BJ (cell line): ENCODE results near the gene ESYT1. TPM values are rescaled to one million over a fixed set of nuclear protein-coding genes. Genes with fewer than 3 reads are reported as not detected.

Experiments
- CTCF ChIA-PET: fragments of 350-600 bp; formaldehyde crosslinking; extraction: SDS; loops from one replicate; lab custom pipeline; 2021; ENCODE audit warnings: antibody characterized with exemption, inconsistent platforms; lab: Yijun Ruan, JAX
- POLR2A ChIA-PET: fragments of 300-600 bp; sonication (Branson Sonifier 250); formaldehyde crosslinking; extraction: SDS; loops from one replicate; lab custom pipeline; 2021; ENCODE audit warnings: antibody characterized with exemption; lab: Charles Lee
- DNase-seq: peaks from one replicate; pipeline ENCODE4 v3.0.0-alpha.2; 2011; ENCODE audit warnings: low read depth
- H3K27me3 ChIP-seq: 2 replicates; pipeline ENCODE4 v1.6.0; 2011; ENCODE audit warnings: low read length; ENCODE audit not compliant: control insufficient read depth, insufficient read depth
- H3K36me3 ChIP-seq: 2 replicates; pipeline ENCODE4 v1.5.1; 2011; ENCODE audit warnings: low read length; ENCODE audit not compliant: control insufficient read depth, insufficient read depth
- H3K4me3 ChIP-seq: 2 replicates; pipeline ENCODE4 v1.5.1; 2011; ENCODE audit warnings: low read depth, mild to moderate bottlenecking, control low read depth, low read length
- polyA plus RNA-seq: library from polyadenylated mRNA; depleted of rRNA; stranded (reverse); fragments of >200 nt; gene quantifications from 2 replicates; pipeline ENCODE4 v1.2.3, GENCODE V29; 2011
- TF ChIP-seq, protein P1 (sequence below): IDR thresholded peaks from 2 replicates; pipeline ENCODE4 v1.5.1; 2011; ENCODE audit warnings: low read depth, mild to moderate bottlenecking, control low read depth, inconsistent platforms, low read length, moderate library complexity; ENCODE audit not compliant: insufficient read depth

ESYT1 gene
- polyA plus RNA-seq, 1 experiment = 264 TPM

DNA sequence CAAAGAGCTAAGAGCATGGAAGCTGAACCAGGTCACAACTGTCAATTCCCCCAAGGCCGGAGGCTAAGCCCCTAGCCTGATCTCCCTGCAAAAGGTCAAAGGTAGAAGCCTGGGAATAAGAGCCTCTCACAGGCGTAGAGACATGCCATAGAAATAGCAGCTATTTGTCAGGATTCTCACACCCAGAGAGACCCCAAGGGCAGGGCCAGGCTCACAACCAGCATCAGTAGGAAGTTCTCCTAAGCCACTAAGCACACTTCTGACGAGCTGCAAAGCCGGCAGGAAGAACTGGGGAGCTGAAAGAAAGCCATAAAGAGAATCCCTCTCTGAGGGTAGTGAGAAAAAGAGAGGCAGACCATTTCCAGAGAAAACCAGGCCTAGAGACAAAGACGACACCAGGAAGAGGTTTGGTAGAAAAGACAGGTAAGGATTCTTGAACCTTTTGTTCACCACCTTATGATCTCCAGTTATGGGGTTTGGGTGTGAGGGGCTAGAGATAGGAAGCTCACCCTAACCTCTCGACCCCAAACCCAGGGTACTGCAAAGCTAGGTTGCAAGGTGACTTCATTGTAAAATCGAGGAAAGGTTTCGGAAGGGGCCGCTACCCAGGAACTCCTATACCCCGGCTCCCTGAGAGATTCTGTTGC lies 60.2 kb downstream of the ESYT1 start:
- TF ChIP-seq, protein P1, sequence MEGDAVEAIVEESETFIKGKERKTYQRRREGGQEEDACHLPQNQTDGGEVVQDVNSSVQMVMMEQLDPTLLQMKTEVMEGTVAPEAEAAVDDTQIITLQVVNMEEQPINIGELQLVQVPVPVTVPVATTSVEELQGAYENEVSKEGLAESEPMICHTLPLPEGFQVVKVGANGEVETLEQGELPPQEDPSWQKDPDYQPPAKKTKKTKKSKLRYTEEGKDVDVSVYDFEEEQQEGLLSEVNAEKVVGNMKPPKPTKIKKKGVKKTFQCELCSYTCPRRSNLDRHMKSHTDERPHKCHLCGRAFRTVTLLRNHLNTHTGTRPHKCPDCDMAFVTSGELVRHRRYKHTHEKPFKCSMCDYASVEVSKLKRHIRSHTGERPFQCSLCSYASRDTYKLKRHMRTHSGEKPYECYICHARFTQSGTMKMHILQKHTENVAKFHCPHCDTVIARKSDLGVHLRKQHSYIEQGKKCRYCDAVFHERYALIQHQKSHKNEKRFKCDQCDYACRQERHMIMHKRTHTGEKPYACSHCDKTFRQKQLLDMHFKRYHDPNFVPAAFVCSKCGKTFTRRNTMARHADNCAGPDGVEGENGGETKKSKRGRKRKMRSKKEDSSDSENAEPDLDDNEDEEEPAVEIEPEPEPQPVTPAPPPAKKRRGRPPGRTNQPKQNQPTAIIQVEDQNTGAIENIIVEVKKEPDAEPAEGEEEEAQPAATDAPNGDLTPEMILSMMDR = no peak
- no peak for DNase-seq
- POLR2A ChIA-PET = interaction anchor here (0.6 to 2.2 kb wide), 4 partner anchors 30 to 114 kb away, joined by 3 to 10 read pairs (median 5); partner anchors contain the start of genes MYL6 and RNF41
- H3K4me3 ChIP-seq = peak overlapping the region; percentile 71
- peaks cover 10% of the 10 kb centered on the region for H3K36me3 ChIP-seq
- CTCF ChIA-PET = interaction anchor here (0.9 to 9.8 kb wide), 18 partner anchors 7 to 450 kb away, joined by 3 to 134 read pairs (median 7); partner anchors contain the start of genes ESYT1, MYL6, RNF41 and SPRYD4
- H3K27me3 ChIP-seq = no peaks in the 10 kb centered on the region

DNA sequence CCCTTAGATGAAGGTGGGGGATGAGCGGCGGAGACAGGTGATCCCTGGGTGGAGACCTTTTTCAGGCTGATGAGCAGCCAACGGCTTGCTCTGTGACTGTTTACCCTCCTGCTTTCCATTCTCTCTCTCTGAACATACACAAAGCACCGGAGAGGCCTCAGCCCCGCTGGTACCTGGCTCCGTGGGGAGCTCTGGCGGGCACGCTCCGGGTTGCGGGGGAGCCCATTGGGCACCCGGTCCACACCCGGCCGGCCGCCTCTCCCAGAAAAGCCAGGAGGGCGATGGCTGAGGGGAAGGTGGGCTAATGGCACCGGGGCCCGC lies 60.7 kb downstream of the ESYT1 start:
- CTCF ChIA-PET = interaction anchor here (0.7 to 9.8 kb wide), 27 partner anchors 8 to 450 kb away, joined by 3 to 134 read pairs (median 7); partner anchors contain the start of genes ERBB3, ESYT1, MYL6 and RNF41

DNA sequence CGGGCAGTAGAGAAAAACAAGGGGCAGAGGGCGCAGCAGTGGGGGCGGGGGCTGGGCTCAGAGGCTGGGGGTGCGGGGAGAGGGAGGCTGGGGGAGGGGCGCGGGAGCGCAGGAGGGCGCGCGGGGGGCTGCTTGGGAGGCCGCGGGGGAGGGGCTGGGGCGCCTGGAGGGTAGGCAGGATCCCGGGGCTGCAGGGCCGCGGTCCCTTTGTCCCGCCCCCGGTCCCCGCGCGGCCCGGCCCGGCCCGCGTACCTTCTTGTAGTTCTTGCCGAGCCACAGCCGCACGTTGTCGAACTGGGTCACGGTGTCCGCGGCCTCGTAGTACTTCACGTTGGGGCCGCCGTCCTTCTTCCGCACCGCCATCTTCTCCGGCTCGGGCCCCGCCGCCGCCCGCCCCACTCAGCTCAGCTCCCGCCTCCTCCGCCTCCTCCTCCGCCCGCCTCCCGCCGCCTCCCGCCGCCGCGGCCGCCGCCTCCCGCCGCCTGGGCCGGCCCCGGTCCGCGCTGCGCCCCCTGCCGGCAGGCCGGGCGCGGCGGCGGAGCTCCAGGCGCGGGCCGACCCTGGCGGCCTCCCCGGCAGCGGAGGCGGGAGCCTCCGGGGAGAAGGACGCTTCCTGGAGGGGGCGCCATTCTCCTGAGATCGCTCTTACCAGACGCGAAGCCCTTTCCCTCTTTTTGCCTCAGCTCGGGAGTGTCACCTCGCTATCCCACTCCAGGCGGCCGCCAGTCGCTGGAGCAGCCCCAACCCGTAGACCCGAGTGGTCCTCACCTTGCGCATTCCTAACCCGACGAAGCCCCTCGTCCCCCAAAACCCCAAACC lies 61.2 kb downstream of the ESYT1 start, which contains the start of gene SMARCC2:
TSS of gene SMARCC2 (minus strand) at position 385 of the 819 bp plus-strand sequence. CDS start at position 363, 22 bp downstream.
- ChIA-PET POLR2A (interaction anchor here (0.6 to 2.2 kb wide), 4 partner anchors 31 to 41 kb away, joined by 3 to 10 read pairs (median 4); partner anchors contain the start of genes MYL6 and RNF41), CTCF (interaction anchor here (0.5 to 9.8 kb wide), 54 partner anchors 8 to 1296 kb away, joined by 3 to 134 read pairs (median 4); partner anchors contain the start of genes ANKRD52, CNPY2, COQ10A and ERBB3)
- Histone ChIP-seq H3K4me3 (peak within 1 kb of the TSS; percentile 71), H3K36me3 (peaks cover 7% of the 10 kb centered on the region), H3K27me3 (no peaks in the 10 kb centered on the region)
- no peak for DNase-seq
- TF ChIP-seq, protein P1 = peak; percentile 67

More for the DNA sequence above, 60.7 kb downstream of the ESYT1 start:
- H3K27me3 ChIP-seq = no peaks in the 10 kb centered on the region
- H3K36me3 ChIP-seq = peaks cover 10% of the 10 kb centered on the region
- TF ChIP-seq, protein P1 = no peak
- peak overlapping the region; percentile 71 for H3K4me3 ChIP-seq
- DNase-seq = no peak
- POLR2A ChIA-PET = interaction anchor here (0.6 to 2.2 kb wide), 3 partner anchors 30 to 69 kb away, joined by 4 to 10 read pairs (median 6); partner anchors contain the start of genes MYL6 and RNF41

DNA sequence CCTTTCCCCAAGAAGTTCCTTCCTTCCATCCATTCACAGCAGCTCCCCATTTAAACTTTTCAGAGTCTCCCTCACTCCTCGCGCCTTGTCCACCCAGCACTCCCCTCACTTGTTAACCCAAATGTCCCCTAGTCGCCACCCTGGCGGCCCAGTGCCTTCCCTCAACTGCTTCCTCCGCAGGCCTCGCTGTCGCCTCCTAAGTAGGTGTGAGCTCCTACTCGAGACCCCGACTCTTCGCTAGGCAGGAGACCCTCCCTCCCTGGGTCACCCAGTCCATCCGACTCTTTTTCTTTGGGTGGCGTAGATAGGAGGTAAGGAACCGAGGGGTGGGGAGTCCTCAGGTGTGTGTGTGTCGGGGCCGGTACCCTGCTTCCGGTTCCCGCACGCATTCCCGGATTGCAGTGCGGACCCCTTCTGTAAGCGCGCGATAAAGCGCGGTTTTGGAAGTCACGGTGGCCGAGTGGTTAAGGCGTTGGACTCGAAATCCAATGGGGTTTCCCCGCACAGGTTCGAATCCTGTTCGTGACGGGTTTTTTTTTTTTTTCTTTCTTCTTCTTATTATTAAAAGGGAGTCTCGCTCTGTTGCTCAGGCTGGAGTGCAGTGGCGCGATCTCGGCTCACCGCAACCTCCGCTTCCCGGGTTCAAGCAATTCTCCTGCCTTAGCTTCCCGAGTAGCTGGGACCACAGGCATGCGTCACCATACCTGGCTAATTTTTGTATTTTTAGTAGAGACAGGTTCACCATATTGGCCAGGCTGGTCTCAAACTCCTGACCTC lies 62.0 kb downstream of the ESYT1 start:
- ChIA-PET CTCF (interaction anchor here (0.7 to 9.8 kb wide), 50 partner anchors 9 to 452 kb away, joined by 3 to 134 read pairs (median 5); partner anchors contain the start of genes ANKRD52, CNPY2, COQ10A and ERBB3), POLR2A (interaction anchor here (0.6 to 2.2 kb wide), 4 partner anchors 31 to 55 kb away, joined by 3 to 10 read pairs (median 4); partner anchors contain the start of genes MYL6 and RNF41)
- peaks cover under 1% of the 10 kb centered on the region for H3K36me3 ChIP-seq
- H3K4me3 ChIP-seq = peak overlapping the region; percentile 64
- no peak for DNase-seq
- H3K27me3 ChIP-seq = no peaks in the 10 kb centered on the region
- TF ChIP-seq, protein P1 = no peak
